ENCODE results near the gene TMEM72. TPM values are rescaled to one million over a fixed set of nuclear protein-coding genes. Genes with fewer than 3 reads are reported as not detected.

Gene TMEM72
- total RNA-seq, 1 experiment from 2014 or later: not detected

GRCh38 chr10:44928462-44928861 is 17.3 kb downstream of the TMEM72 start:
- POLR2A ChIA-PET: interaction anchor here (0.6 kb wide), 1 partner anchor 35 kb away, joined by 4 read pairs; no protein-coding TSS in a partner anchor
- no TSS peak for BruUV-seq (replicated peaks)
- H3K9me3 Mint-ChIP-seq (ENCODE audit: unreplicated experiment): no peaks in the 10 kb centered on the region

GRCh38 chr10:44929356-44930255 is 18.5 kb downstream of the TMEM72 start:
- Histone ChIP-seq H3K27me3 (replicated peaks; ENCODE audit: control insufficient read depth, insufficient read depth, low read length) (no peaks in the 10 kb centered on the region), H3K36me3 (ENCODE audit: control insufficient read depth, insufficient read depth, low read length) (no peaks in the 10 kb centered on the region), H3K4me3 (ENCODE audit: low read depth, low read length) (no peak overlapping the region), H3K9me3 (no peaks in the 10 kb centered on the region), H3K4me1 (peaks cover 28% of the 10 kb centered on the region)
- H3K4me1 Mint-ChIP-seq (ENCODE audit: low read depth, unreplicated experiment): peaks cover 7% of the 10 kb centered on the region
- intact Hi-C loops (cut with micrococcal nuclease; ENCODE audit: unreplicated experiment): no loop called here
- ChIA-PET POLR2A (no interaction called here), CTCF (interaction anchor here (0.6 kb wide), 1 partner anchor 34 kb away, joined by 3 read pairs; no protein-coding TSS in a partner anchor)
- no peaks in the 10 kb centered on the region for H3K36me3 Mint-ChIP-seq (ENCODE audit: insufficient read depth, unreplicated experiment)
- peak in 1 of 2 experiments; percentile 31 for DNase-seq
- H3K9me3 Mint-ChIP-seq (ENCODE audit: unreplicated experiment): no peaks in the 10 kb centered on the region
- BruUV-seq (replicated peaks): no TSS peak
- H3K4me3 Mint-ChIP-seq (ENCODE audit: unreplicated experiment): no peak overlapping the region
- TF ChIP-seq CTCF (IDR thresholded peaks at IDR 0.05; ENCODE audit: insufficient read depth in 1 of 2, low read depth in 1 of 2, low read length in 1 of 2, severe bottlenecking in 1 of 2, unreplicated experiment in 1 of 2): no peak
- H3K27me3 Mint-ChIP-seq (ENCODE audit: insufficient read depth, unreplicated experiment): peaks cover 5% of the 10 kb centered on the region
- no peak overlapping the region for H3K27ac Mint-ChIP-seq (ENCODE audit: unreplicated experiment)

More at GRCh38 chr10:44928462-44928861, 17.3 kb downstream of the TMEM72 start:
- CTCF ChIA-PET: interaction anchor here (0.6 to 0.7 kb wide), 2 partner anchors 9 to 36 kb away, joined by 3 read pairs; no protein-coding TSS in a partner anchor
- Mint-ChIP-seq H3K4me1 (ENCODE audit: low read depth, unreplicated experiment) (no peaks in the 10 kb centered on the region), H3K27ac (ENCODE audit: unreplicated experiment) (no peak overlapping the region), H3K4me3 (ENCODE audit: unreplicated experiment) (no peak overlapping the region), H3K27me3 (ENCODE audit: insufficient read depth, unreplicated experiment) (peaks cover 8% of the 10 kb centered on the region), H3K36me3 (ENCODE audit: insufficient read depth, unreplicated experiment) (no peaks in the 10 kb centered on the region)
- Histone ChIP-seq H3K36me3 (ENCODE audit: control insufficient read depth, insufficient read depth, low read length) (no peaks in the 10 kb centered on the region), H3K4me3 (ENCODE audit: low read depth, low read length) (no peak overlapping the region), H3K27me3 (replicated peaks; ENCODE audit: control insufficient read depth, insufficient read depth, low read length) (no peaks in the 10 kb centered on the region), H3K9me3 (no peaks in the 10 kb centered on the region), H3K4me1 (peaks cover 20% of the 10 kb centered on the region)
- intact Hi-C loops (cut with micrococcal nuclease; ENCODE audit: unreplicated experiment): no loop called here
- DNase-seq: peak in 1 of 2 experiments; percentile 5
- TF ChIP-seq CTCF (IDR thresholded peaks at IDR 0.05; ENCODE audit: insufficient read depth in 1 of 2, low read depth in 1 of 2, low read length in 1 of 2, severe bottlenecking in 1 of 2, unreplicated experiment in 1 of 2): no peak

- intact Hi-C loops (cut with micrococcal nuclease; ENCODE audit: unreplicated experiment): no loop called here
- CTCF ChIA-PET: interaction anchor here (0.6 to 2.4 kb wide), 3 partner anchors 45 to 59 kb away, joined by 3 to 36 read pairs (median 3); no protein-coding TSS in a partner anchor
Observed at GRCh38 chr10:44930904-44931620, 19.9 kb downstream of the TMEM72 start.

More at GRCh38 chr10:44930904-44931620, 19.9 kb downstream of the TMEM72 start:
- peaks cover 20% of the 10 kb centered on the region for H3K4me1 Mint-ChIP-seq (ENCODE audit: low read depth, unreplicated experiment)
- no peak overlapping the region for H3K27ac Mint-ChIP-seq (ENCODE audit: unreplicated experiment)
- no peaks in the 10 kb centered on the region for H3K36me3 Mint-ChIP-seq (ENCODE audit: insufficient read depth, unreplicated experiment)
- no TSS peak for BruUV-seq (replicated peaks)
- peaks cover 36% of the 10 kb centered on the region for H3K4me1 ChIP-seq
- no peaks in the 10 kb centered on the region for H3K36me3 ChIP-seq (ENCODE audit: control insufficient read depth, insufficient read depth, low read length)
- no peak for TF ChIP-seq CTCF (IDR thresholded peaks at IDR 0.05; ENCODE audit: insufficient read depth in 1 of 2, low read depth in 1 of 2, low read length in 1 of 2, severe bottlenecking in 1 of 2, unreplicated experiment in 1 of 2)
- H3K9me3 Mint-ChIP-seq (ENCODE audit: unreplicated experiment): no peaks in the 10 kb centered on the region
- POLR2A ChIA-PET: no interaction called here
- DNase-seq: peak in 1 of 2 experiments; percentile 30
- H3K27me3 ChIP-seq (replicated peaks; ENCODE audit: control insufficient read depth, insufficient read depth, low read length): no peaks in the 10 kb centered on the region
- H3K4me3 Mint-ChIP-seq (ENCODE audit: unreplicated experiment): no peak overlapping the region
- H3K4me3 ChIP-seq (ENCODE audit: low read depth, low read length): no peak overlapping the region
- no peaks in the 10 kb centered on the region for H3K9me3 ChIP-seq
- peaks cover 5% of the 10 kb centered on the region for H3K27me3 Mint-ChIP-seq (ENCODE audit: insufficient read depth, unreplicated experiment)
